ENCODE data around the gene PTPN6.

DNA sequence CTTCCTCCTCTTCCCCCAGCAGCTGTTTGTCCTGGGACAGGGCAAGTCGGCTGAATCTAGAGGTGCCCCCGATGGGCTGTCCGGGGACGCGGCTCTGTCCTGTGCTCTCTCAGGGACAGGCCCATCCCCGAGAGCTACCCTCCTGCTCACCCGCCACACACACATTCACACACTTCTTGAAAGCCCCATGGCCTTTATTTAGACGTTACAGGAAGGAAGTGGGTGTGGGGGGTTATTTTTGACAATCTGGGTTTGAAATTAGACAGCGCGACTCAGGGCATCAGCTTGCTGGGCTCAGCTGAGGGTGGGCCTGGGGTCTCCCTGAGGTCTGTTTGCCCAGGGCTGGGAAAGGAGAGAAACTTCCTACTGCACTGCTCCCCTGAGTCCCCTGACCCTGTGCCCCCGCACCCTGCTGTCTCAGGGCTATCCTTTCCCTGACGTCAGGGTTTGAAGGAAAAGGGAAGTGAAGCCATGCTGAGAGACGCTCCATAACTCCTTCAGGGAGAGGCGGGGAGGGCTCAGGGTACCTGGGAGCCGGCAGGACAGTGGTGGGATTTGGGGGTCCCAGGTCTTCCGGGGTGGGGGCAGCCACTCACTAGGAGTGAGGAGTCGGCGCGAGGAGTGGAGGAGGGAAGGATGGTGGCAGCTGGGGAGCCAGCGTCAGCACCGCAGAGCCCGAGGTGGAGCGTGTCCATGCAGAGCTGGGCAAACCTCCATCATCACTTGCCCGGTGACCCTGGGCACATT lies 8.1 kb downstream of the PTPN6 start:
- TF ChIP-seq SMC3 (IDR thresholded peaks at IDR 0.05; ENCODE audit: borderline replicate concordance, low read length) (no peak; the same call in 1 of the 2 replicates), MXI1 (IDR thresholded peaks at IDR 0.05; ENCODE audit: low read depth, low read length) (peak; percentile 85; the same call in 1 of the 2 replicates), ETV6 (conservative IDR thresholded peaks at IDR 0.05 in 1 of 2, IDR thresholded peaks at IDR 0.05 in 1 of 2; ENCODE audit: borderline replicate concordance in 1 of 2, low read depth in 1 of 2) (peak in 1 of 2 experiments; percentile 93; a peak in 2 of 4 replicates), CREB1 (IDR thresholded peaks at IDR 0.05; ENCODE audit: low read depth) (no peak), POLR2AphosphoS5 (IDR thresholded peaks at IDR 0.05; ENCODE audit: low read length) (peak; percentile 84), SIN3A (IDR thresholded peaks at IDR 0.05; ENCODE audit: low read depth, low read length) (peak; percentile 79; the same call in 1 of the 2 replicates), ZNF622 (IDR thresholded peaks at IDR 0.05) (no peak)
- TF ChIP-seq, protein P1, sequence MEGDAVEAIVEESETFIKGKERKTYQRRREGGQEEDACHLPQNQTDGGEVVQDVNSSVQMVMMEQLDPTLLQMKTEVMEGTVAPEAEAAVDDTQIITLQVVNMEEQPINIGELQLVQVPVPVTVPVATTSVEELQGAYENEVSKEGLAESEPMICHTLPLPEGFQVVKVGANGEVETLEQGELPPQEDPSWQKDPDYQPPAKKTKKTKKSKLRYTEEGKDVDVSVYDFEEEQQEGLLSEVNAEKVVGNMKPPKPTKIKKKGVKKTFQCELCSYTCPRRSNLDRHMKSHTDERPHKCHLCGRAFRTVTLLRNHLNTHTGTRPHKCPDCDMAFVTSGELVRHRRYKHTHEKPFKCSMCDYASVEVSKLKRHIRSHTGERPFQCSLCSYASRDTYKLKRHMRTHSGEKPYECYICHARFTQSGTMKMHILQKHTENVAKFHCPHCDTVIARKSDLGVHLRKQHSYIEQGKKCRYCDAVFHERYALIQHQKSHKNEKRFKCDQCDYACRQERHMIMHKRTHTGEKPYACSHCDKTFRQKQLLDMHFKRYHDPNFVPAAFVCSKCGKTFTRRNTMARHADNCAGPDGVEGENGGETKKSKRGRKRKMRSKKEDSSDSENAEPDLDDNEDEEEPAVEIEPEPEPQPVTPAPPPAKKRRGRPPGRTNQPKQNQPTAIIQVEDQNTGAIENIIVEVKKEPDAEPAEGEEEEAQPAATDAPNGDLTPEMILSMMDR (IDR thresholded peaks at IDR 0.05 in 2 of 3, conservative IDR thresholded peaks at IDR 0.05 in 1 of 3; ENCODE audit: control insufficient read depth in 2 of 3, extremely low read depth in 1 of 3, insufficient read depth in 1 of 3, low read depth in 3 of 3, low read length in 3 of 3), result no peak
- TF ChIP-seq, protein P2, sequence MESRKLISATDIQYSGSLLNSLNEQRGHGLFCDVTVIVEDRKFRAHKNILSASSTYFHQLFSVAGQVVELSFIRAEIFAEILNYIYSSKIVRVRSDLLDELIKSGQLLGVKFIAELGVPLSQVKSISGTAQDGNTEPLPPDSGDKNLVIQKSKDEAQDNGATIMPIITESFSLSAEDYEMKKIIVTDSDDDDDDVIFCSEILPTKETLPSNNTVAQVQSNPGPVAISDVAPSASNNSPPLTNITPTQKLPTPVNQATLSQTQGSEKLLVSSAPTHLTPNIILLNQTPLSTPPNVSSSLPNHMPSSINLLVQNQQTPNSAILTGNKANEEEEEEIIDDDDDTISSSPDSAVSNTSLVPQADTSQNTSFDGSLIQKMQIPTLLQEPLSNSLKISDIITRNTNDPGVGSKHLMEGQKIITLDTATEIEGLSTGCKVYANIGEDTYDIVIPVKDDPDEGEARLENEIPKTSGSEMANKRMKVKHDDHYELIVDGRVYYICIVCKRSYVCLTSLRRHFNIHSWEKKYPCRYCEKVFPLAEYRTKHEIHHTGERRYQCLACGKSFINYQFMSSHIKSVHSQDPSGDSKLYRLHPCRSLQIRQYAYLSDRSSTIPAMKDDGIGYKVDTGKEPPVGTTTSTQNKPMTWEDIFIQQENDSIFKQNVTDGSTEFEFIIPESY (IDR thresholded peaks at IDR 0.05), result no peak
- TF ChIP-seq, protein P3, sequence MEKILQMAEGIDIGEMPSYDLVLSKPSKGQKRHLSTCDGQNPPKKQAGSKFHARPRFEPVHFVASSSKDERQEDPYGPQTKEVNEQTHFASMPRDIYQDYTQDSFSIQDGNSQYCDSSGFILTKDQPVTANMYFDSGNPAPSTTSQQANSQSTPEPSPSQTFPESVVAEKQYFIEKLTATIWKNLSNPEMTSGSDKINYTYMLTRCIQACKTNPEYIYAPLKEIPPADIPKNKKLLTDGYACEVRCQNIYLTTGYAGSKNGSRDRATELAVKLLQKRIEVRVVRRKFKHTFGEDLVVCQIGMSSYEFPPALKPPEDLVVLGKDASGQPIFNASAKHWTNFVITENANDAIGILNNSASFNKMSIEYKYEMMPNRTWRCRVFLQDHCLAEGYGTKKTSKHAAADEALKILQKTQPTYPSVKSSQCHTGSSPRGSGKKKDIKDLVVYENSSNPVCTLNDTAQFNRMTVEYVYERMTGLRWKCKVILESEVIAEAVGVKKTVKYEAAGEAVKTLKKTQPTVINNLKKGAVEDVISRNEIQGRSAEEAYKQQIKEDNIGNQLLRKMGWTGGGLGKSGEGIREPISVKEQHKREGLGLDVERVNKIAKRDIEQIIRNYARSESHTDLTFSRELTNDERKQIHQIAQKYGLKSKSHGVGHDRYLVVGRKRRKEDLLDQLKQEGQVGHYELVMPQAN (conservative IDR thresholded peaks at IDR 0.05), result peak; percentile 64; the same call in 1 of the 2 replicates
- TF ChIP-seq, protein P4, sequence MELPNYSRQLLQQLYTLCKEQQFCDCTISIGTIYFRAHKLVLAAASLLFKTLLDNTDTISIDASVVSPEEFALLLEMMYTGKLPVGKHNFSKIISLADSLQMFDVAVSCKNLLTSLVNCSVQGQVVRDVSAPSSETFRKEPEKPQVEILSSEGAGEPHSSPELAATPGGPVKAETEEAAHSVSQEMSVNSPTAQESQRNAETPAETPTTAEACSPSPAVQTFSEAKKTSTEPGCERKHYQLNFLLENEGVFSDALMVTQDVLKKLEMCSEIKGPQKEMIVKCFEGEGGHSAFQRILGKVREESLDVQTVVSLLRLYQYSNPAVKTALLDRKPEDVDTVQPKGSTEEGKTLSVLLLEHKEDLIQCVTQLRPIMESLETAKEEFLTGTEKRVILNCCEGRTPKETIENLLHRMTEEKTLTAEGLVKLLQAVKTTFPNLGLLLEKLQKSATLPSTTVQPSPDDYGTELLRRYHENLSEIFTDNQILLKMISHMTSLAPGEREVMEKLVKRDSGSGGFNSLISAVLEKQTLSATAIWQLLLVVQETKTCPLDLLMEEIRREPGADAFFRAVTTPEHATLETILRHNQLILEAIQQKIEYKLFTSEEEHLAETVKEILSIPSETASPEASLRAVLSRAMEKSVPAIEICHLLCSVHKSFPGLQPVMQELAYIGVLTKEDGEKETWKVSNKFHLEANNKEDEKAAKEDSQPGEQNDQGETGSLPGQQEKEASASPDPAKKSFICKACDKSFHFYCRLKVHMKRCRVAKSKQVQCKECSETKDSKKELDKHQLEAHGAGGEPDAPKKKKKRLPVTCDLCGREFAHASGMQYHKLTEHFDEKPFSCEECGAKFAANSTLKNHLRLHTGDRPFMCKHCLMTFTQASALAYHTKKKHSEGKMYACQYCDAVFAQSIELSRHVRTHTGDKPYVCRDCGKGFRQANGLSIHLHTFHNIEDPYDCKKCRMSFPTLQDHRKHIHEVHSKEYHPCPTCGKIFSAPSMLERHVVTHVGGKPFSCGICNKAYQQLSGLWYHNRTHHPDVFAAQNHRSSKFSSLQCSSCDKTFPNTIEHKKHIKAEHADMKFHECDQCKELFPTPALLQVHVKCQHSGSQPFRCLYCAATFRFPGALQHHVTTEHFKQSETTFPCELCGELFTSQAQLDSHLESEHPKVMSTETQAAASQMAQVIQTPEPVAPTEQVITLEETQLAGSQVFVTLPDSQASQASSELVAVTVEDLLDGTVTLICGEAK (IDR thresholded peaks at IDR 0.05; ENCODE audit: borderline replicate concordance), result peak; percentile 64; the same call in 1 of the 2 replicates

Data from GM12878 (cell line).